GM21447 (cell line): ENCODE measurements around the gene BTF3.
"Not testable (repeated sequence)": the region's sequence is repeated elsewhere in the genome, so short reads cannot be mapped to it uniquely, and the experiment has no call there.

Experiments
- ATAC-seq: cut with Tn5 transposase; IDR thresholded peaks from one replicate; pipeline ENCODE4 v1.9.1; 2021; ENCODE audit not compliant: unreplicated experiment

BTF3 gene

DNA sequence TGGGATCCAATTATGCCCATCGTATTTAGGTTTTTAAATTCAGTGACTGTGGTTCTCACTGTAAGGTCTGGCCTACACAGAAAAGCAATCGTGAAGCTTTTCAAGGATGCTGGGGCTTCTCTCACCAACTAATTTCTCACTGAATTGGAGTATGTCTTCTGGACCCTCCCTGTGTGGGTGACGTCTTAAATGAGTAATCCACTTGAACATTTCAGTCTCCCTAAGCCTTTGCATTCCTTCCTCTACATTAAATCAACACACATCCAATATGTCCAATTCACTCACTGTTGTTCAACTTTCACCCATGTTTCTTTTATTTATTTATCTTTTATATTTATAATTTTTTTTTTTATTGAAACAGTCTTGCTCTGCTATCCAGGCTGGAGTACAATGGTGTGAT lies 12.5 kb upstream of the BTF3 start:
- ATAC-seq = no peak

DNA sequence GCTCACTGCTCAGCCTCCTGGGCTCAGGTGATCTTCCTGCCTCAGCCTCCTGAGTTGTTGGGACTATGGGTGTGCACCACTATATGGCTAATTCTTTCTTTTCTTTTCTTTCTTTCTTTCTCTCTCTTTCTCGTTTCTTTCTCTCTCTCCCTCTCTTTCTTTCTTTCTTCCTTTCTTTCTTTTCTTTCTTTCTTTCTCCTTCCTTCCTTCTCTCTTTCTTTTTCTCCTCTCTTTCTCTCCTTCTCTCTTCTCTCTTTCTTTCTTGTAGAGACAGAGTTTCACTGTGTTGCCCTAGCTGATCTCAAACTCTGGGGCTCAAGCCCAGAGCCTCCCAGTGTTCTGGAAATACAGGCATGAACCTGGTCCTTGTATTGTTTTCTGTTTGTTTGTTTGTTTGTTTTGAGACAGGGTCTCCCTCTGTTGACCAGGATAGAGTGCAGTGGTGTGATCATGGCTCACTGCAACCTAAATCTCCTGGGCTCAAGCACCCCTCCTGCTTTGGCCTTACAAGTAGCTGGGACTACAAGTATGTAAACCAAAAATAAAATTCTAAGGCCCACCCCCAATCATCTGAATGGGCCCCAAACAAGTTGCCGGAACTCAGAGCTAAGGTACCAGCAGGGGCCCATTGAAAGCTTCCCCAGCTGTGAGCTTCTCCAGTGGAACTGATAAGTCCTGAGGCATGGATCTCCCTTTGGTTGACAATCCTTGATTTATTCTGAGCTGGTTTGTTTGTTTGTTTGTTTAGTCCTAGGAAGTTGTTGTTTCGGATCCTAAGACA lies 11.9 kb upstream of the BTF3 start:
- ATAC-seq = no peak

DNA sequence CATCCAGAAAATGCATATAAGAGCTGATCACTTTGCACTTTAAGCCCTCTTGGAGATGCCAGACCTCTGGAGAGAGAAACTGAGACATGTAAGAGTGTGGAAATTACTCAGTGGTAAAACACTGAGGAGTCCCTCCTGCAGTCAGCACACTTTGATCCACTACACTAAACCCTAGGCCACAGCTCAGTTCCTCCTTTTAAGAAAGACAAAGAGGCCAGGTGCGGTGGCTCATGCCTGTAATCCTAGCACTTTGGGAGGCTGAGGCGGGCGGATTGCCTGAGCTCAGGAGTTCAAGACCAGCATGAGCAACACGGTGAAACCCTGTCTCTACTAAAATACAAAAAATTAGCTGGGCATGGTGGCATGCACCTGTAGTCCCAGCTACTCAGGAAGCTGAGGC lies 11.0 kb upstream of the BTF3 start:
- ATAC-seq = not testable (repeated sequence)

DNA sequence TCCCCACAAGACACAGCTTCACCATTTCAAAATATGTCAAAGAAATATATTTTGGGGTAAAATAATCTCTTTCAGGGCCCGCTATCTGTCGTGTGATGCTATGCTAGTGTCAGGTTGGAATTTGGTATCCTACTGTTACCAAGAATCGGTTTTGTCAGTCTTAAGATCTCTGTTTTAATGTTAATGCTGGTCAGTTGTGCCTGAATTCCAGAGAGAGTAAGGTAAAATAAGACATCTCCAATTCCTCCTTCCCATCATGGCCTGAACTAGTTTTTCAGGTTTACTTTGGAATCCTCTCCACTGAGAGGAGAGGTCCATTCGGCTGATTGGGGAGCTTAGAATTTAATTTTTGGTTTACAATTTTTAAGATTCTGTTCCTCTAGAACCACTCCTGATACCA lies 10.4 kb upstream of the BTF3 start:
- ATAC-seq = no peak

DNA sequence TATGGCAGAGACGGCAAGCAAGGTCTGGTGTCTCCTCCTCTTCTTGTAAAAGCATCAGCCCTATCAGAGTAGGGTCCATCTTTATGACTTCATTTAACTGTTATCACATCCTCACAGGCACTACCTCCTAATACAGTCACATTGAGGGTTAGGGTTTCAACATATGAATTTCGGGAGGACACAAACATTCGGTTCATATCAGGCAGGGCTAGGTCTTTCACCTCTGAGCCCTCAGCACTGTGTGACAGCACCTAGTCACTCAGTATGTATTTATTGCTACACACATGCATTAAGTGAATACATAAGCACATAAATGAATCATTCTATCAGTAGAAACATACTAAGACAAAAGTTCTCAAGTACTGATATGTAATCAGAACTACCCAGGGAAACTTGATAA lies 9.4 kb upstream of the BTF3 start:
- no peak for ATAC-seq

DNA sequence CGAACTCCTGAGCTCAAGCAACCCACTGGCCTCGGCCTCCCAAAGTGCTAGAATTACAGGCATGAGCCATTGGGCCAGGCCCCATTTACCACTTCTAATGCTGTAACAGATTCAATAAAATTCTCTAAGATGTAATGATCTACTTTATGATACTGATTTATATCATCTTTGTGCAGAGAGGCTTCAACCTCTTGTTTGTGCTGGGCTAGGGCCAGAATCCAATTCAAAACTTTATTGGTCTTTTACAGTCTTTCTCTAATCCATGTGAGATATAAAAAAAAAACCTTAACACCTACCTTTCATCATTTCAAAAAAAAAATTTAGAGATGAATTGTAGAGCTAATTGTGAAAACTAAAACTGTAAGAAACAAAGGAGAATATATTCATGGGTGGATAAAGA lies 8.2 kb upstream of the BTF3 start:
- ATAC-seq = no peak

DNA sequence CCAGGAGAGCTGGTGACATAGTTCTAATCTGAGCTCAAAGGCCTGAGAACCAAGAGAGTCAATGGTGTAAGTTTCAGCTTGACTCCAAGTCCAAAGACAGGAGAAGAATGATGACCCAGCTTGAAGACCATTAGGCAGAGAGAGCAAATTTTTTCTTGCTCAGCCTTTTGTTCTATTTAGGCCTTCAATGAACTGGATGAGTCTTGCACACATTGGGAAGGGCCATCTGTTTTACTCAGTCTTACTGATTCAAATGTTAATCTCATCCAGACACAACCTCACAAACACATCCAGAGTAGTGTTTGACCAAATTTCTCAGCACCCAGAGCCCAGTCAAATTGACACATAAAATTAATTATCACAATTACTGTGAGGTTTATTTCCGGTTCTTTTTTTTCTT lies 7.1 kb upstream of the BTF3 start:
- ATAC-seq = no peak

DNA sequence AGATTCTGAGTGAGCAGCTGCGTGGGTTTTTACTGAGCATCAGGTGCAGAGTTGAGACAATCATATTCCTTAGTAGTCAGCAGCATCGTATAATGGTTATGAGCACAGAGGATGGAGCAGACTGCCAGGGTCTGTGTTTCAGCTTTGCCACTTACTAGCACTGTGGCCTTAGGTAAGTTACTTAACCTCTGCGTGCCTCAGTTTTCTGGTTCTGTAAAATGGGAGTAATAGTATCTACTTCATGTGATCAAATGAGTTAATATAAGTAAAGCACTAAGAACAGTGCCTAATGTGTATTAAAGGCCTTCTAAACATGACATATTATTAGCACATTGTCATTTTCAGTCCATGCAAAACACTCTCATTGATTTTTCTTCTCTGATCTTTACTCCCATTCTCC lies 4.8 kb upstream of the BTF3 start:
- ATAC-seq = no peak

DNA sequence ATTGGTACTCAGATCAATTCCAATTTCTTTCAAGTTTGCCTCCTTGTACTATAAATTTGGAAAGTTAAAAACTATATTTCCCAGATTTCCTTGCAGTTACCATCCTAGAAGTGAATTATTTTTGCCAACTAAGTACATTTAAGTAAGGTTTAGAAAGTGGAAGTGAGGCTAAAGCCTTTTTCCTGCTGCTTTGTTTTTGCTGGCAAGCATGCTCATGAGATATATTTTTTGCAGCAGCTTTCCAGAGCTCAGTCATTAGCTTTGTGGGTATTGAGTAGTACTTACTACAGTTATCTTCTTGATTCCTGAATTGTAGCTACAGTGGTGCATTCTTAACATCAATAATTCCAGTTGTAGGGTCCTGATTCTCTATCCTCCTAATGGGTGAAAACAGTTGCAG lies 3.5 kb upstream of the BTF3 start:
- no peak for ATAC-seq

DNA sequence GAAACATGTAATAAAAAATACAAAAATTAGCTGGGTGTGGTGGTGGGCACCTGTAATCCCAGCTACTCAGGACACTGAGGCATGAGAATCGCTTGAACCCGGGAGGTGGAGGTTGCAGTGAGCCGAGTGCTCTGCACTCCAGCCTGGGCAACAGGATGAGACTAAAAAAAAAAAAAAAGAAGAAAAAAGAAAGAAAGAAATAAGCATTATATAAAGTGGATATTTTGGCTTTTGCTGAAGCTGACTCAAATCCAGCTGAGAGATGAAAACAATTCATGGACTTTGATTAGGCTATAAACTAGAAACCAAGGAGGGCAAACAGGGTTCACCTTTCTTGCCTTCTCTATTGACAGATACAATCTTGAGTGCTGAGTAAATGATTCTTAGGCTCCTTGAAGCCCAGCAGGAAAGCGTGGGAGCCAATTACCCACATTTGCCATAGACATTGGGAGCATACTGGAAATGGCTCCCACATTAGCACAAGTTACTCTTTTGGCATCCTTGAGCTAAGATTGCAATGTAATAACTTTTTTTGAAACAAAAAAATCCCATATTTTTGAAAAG lies 2.4 kb upstream of the BTF3 start:
- no peak for ATAC-seq

DNA sequence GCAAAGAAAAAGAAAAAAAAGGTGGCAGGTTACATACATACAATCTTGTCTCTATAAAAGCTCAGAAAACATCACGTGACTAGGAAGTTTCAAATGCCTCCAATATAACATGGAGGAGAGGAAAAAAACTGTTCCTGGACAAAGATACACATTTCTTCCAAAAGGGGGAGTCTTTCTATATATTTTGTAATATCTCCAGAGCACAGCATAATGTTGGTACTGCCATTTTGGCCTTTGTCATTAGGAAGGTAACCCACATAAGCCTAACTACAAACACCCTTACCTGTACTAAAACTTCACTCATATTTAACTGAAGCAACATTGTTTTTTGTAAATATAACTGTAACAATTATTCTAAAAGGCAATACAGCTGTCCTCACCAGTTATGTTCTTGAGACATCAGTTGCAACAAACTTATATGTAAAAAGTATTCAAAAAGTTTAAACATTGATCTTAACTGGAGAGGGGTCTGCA lies 1.2 kb upstream of the BTF3 start:
- no peak for ATAC-seq

DNA sequence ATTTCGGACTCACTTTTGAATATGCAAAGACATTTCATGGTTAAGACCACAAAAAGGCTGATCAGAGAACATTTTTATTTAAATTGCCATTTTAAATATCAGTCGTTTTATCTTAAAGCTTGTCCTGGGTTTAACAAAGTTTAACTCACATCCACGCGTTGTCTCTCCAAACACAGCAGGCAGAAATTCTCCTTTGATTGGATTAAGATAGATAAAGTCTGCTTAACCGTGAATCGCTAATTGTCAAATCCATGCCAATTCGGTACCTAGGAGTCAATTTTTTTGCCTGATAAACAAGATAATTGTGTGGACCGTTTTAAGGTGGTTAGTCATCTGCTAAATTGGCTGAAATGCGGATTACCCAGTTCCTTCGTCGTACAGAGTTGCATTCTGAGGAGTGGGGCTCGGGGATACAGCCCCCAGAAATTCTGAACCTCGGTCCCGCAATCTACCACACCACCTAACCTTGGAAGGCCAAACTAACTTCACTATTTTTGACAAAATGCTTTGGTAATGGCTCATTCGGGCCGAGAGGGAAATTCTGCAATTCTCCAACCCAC lies 665 bp upstream of the BTF3 start:
- no peak for ATAC-seq

DNA sequence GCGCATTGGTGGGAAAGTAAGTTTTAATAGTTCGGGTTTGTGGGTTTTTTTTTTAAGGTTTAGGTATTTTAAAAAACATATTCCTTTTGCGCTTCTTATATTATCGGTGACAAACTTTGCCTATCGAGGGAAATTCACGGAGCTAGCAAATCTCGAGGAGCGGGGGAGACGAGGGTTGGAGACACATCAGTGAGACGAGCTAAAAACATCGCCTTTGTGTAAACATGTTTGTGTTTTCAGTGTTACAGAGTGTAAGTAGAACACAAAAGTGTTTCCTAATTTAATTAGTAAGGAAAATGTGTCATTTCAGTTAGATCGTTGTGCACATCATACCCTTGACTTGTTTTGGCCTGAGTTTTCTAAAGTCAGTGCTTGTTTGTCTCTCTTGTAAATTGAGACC lies 945 bp downstream of the BTF3 start:
- no peak for ATAC-seq

DNA sequence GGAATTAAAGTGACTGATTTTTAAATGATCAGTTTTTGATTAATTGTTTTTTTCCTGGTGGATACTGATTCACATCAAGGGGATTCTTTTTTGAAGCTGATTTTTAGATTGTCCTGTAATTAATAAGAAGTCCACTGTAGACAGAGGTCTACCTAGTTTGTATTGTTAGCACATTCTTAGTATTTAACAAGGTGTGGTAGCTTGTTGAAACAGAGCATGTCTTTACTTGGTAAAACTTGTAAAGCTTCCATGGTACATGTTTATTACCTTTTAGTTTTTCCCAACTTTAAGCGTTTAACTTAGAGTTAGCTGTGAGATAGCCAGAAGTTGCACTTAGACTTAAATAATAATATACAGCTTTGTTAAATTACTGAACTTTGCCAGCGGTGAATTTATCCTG lies 1.5 kb downstream of the BTF3 start:
- no peak for ATAC-seq

DNA sequence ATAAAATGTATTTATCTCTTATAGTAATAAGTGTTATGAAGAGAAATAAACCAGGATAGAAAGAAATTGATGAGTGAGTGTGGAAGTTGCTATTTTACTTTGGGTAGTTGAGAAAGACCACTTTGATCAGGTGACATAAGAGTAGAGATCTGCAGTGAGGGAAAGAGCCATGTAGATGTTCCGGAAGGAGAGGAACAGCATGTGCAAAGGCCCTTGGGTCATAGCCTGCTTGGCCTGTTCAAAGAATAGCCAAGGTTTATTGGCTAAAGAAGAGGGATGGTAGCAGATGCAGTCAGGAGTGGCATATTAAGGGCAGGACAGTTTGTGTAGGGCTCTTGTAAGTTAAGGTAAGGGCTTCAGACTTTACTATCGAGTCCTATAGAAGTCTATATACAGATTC lies 3.2 kb downstream of the BTF3 start:
- no peak for ATAC-seq

DNA sequence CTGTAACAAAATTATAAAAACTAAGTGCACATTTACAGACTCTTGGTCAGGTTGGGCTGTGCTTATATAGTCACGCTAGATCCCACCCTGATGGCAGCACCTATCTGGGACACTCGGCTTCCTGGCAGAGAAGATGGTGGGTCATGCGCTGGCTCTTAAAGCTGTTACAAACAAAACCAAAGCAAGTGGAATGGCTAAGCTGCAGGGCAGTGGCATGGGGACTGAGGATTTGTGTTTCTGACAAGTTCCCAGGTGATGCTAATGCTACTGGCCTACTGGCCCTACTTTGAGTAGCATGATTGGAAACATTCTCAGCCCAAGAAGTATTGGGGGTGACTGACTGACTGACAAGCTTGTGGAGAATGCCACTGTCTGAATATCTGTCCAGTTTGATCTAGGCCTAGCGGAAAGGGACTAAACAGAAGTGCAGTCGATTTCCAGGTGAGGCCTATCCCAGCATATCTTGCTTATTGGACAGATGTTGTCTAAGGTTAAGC lies 8.3 kb downstream of the BTF3 start:
- no peak for ATAC-seq

DNA sequence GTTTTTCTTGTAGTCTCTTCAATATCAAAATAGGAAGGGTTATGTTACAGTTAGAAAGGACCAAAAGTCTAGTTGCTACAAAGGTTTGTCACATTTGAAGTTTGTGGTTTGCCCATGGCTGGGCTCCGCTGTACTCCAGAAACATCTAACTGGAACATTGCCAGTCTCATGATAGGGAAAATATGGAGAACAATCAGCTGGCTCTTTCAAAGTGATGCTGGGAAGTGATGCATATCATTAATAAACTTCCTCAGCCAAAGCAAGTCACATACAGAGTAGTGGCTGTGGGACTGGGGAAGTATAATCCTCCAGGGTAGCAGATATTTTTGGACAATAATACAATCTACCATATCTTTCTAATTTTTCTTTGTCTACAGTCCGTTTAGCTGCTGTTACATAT lies 8.8 kb downstream of the BTF3 start:
- no peak for ATAC-seq

DNA sequence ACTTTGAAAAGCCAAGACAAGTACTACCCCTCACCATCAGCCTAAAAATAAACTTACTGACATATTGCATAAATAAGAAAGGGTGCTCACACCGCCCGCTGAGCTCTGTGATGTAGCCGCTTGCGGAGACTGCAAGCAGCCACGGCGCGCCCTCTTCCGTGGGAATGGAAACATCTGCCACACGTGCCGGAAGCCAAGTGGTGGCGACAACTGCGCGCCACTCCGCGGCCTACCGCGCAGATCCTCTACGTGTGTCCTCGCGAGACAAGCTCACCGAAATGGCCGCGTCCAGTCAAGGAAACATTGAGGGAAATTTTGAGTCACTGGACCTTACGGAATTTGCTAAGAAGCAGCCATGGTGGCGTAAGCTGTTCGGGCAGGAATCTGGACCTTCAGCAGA lies 10.3 kb downstream of the BTF3 start:
- not testable (repeated sequence) for ATAC-seq

DNA sequence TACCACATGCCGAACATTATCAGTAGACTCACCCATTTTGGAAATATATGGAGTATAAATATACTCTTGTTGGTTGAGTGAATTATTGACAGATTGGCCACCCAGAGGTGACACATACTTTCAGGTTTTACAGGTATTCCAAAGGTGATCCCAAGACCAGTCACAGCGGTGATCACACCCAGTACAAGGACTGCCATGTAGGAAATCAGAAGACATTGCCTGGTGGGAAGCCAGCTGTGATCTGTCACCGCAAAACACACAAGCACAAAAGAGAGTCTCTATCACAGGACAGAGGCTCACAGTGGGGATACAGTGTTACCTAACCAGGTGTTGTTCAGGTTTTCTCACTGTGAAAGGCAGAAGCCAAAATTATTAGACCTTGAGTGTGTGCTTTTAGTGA lies 15.8 kb downstream of the BTF3 start:
- no peak for ATAC-seq

DNA sequence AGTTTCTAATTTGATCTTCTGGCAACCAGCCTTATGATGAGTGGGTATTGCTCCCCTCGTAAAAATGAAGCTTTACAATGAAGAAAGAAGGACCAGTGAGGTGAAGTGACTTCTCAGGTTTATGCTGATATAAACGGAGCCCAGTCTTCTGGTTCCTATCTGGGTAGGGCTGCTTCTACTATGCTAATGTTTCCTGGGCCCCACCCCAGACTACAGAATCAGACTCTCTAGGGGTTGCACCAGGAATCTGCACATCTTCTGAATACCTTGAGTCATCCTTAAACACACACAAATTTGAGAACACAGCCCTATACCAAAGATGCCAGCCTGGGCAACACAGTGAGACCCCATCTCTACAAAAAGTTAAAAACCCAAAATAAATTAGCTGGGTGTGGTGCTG lies 16.2 kb downstream of the BTF3 start:
- ATAC-seq = no peak

DNA sequence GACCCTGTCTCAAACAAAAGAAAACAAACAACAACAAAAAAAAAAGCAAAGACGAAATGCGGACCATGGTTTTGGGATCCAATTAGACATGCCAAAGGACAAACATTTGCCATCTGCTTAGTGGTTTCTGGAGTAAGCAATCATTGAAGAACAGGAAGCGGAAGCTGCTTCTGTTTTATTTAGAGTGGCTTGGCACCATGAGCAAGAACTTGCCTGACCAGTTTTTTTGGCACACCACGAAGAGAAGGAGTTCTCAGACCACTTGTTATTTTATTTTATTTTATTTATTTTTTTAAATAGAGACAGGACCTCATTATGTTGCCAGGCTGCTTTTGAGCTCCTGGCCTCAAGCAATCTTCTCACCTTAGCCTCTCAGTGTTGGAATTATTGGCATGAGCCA lies 17.0 kb downstream of the BTF3 start:
- ATAC-seq = no peak

DNA sequence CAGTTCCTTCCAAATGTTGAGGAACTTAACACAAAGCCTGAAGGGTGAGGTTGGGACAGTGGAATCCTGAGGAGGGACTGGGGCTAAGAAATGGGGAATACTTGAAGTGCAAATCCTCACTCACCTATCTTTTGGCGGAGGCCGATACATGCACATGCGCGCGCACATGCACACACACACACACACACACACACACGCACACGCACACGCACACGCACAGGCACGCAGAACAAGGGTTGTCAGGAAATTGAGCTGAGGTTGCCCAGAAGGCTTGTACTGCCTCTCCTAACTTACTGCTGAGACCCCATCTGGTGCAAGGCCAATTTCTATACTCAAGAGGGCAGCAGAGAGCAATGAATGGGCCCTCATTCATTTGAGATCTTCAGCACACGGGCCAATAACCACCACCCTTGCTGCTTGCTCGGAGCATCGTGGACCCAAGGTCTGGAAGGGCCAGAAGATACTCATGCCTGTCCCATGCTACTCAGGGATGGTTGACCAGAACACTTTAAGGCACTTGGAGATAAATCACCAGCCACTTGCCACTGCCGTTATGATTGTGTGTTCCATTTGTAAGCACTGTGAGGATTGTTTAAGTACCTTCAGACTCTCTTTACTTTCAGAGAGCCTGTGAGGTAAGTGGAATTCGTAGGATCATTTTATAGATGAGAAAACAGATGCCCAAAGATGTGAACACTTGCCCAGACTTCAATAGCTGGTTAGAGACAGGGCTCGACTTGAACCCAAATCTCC lies 21.5 kb downstream of the BTF3 start:
- ATAC-seq = peak; percentile 98
